NB4 (cell line): ENCODE measurements around the gene CTNNA3.

Experiments used
- DNase-seq: peaks from one replicate; pipeline ENCODE4 v3.0.0; 2010; ENCODE audit warnings: low read depth
- H3K4me3 ChIP-seq: one replicate; pipeline ENCODE4 v1.5.1; 2011; ENCODE audit warnings: mild to moderate bottlenecking, low read depth, low read length, moderate library complexity
- CTCF ChIP-seq: IDR thresholded peaks from one replicate; pipeline ENCODE4 v1.5.1; 2012; ENCODE audit warnings: low read depth, low read length
- MAX ChIP-seq: IDR thresholded peaks from 2 replicates; pipeline ENCODE4 v1.6.1; 2011; ENCODE audit warnings: low read depth, low read length
- MYC ChIP-seq: IDR thresholded peaks from 2 replicates; pipeline ENCODE4 v1.6.1; 2011; ENCODE audit warnings: low read depth, low read length
- POLR2A ChIP-seq: IDR thresholded peaks from 2 replicates; pipeline ENCODE4 v1.6.1; 2011; ENCODE audit warnings: mild to moderate bottlenecking; ENCODE audit not compliant: insufficient read length; ENCODE audit errors: extremely low read depth

CTNNA3 gene

GRCh38 chr10:66651308-66652082 is 1044.5 kb downstream of the CTNNA3 start:
- H3K4me3 ChIP-seq = no peak overlapping the region
- no peak for DNase-seq
- TF ChIP-seq MYC = no peak
- no peak for TF ChIP-seq CTCF
- no peak for TF ChIP-seq POLR2A
- no peak for TF ChIP-seq MAX

- DNase-seq = no peak
- H3K4me3 ChIP-seq = no peak overlapping the region
- TF ChIP-seq CTCF = no peak
- no peak for TF ChIP-seq POLR2A
- no peak for TF ChIP-seq MYC
Observed at GRCh38 chr10:66649626-66650025, 1046.4 kb downstream of the CTNNA3 start.

GRCh38 chr10:66642217-66642616 is 1053.8 kb downstream of the CTNNA3 start:
- TF ChIP-seq MAX (no peak), POLR2A (no peak)
- no peak for DNase-seq
- H3K4me3 ChIP-seq = no peak overlapping the region

GRCh38 chr10:66639371-66639770 is 1056.6 kb downstream of the CTNNA3 start:
- no peak overlapping the region for H3K4me3 ChIP-seq
- TF ChIP-seq MYC = no peak
- TF ChIP-seq CTCF = no peak
- TF ChIP-seq MAX = no peak
- no peak for TF ChIP-seq POLR2A
- DNase-seq = no peak

GRCh38 chr10:66637273-66638036 is 1058.5 kb downstream of the CTNNA3 start:
- DNase-seq = no peak
- TF ChIP-seq CTCF (no peak), MYC (no peak), MAX (no peak), POLR2A (no peak)
- H3K4me3 ChIP-seq = no peak overlapping the region

- DNase-seq = no peak
- H3K4me3 ChIP-seq = no peak overlapping the region
- TF ChIP-seq CTCF (no peak), POLR2A (no peak), MYC (no peak), MAX (no peak)
Observed at GRCh38 chr10:66629996-66630395, 1066.0 kb downstream of the CTNNA3 start.
